NCI-H526 (cell line): ENCODE data around the gene KIDINS220.

Experiments
- DNase-seq, 2 experiments: peaks; one replicate each; lab custom pipeline; 2025; lab: John Stamatoyannopoulos, UW

Gene KIDINS220

GRCh38 chr2:8697190-8697589 is 140.2 kb downstream of the KIDINS220 start:
- DNase-seq: no peak

DNA sequence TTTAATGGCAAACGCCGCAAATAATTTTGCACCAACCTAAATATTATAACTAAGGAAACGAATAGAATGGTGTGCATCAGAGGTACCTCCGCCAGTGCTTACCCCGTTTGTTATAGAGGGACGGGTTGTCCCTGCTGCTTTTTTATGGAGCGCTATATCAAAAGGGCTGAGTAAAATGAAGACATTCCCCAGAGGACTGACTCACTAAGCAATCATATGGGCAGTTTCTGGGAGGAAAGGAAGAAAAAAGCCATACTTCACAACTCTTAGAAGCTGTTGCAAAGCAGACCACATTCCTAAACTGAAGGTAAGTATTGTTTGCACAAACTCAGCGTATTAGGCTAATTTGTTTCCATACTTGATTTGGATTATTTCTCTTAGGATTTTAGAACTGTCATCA is 142.7 kb downstream of the KIDINS220 start:
- no peak for DNase-seq

DNA sequence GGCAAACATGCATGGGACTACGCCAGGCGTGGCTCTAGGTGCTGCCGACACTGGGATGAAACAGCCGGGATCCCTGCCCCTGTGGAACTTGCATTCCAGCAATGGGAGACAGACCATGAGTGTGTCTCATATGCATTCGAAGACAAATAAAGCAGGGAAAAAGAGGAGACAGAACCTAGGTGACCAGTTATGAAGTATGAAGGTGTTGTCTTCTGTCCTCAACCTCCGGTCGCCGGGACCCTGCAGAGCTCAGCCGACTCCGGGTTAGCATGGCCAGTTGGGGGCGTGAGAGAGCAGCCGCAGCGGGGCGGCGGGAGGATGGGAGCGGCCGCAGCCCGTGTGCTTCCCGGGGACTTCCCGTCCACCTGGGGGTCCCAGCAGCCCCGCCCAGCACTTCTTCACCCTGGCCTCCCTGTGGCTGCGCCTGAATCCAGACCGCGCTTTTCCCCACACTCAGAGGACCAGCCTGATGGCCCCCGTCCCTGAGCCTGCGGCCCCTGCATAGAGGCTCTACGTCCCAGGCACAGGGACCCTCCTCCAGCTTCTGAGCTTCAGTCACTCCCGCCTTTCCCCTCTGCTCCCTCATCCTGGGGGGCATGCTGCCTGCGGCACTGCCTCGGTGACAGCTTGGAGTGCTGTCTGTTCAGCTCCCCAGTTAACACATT is 144.1 kb downstream of the KIDINS220 start:
- DNase-seq: peak; percentile 54 to 79

DNA sequence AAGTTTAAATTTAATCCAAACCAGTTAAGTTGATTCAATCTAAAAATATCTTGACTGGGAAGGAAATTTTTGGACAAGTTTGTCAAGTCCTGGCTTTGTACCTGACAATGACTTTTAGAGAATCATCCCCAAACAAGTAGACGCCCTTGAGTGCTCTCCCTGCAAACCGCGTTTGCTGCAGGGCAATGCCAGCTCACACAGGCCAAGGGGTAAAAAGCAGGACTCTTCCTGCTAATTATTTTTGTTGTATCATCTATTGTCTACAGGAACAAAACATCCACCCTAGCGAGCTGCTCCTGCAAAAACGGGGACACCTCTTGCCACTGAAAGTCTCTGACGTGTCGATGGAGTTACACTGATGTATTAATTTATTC is 144.6 kb downstream of the KIDINS220 start:
- DNase-seq: no peak

- DNase-seq: no peak
Measured at GRCh38 chr2:8691859-8692437, 145.5 kb downstream of the KIDINS220 start.

DNA sequence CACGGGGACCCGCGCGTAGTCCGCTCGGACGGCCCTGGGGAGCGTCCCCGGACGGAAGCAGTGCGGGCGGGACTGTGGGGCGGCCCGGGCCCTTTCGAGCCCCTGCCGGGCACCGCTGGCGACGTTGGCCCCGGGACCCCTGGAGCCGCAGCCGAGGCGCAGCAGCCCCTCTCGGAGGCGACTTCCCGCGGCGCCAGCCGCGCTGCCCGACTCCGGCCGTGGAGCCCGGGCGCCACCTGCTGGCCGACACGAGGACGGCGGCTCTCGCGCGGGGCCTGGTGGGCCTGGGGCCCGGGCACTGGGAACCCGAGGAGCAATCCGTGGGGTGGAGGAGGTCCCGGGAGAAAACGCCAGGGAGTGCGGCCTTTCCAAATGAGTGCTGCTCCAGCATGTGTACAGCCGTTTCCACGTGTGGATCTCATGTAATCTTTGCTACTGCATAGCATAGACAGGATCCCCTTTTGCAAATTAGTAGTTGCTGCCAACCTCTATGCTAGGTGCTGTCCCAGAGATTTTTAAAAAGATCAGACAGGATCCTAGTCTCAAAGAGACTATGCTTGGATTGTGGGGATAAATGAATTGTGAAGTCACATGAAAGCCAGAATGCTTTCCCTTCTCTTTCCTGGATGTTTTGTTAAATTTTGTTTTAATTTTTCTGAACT is 151.6 kb downstream of the KIDINS220 start:
- peak; percentile 30 to 88 for DNase-seq

DNA sequence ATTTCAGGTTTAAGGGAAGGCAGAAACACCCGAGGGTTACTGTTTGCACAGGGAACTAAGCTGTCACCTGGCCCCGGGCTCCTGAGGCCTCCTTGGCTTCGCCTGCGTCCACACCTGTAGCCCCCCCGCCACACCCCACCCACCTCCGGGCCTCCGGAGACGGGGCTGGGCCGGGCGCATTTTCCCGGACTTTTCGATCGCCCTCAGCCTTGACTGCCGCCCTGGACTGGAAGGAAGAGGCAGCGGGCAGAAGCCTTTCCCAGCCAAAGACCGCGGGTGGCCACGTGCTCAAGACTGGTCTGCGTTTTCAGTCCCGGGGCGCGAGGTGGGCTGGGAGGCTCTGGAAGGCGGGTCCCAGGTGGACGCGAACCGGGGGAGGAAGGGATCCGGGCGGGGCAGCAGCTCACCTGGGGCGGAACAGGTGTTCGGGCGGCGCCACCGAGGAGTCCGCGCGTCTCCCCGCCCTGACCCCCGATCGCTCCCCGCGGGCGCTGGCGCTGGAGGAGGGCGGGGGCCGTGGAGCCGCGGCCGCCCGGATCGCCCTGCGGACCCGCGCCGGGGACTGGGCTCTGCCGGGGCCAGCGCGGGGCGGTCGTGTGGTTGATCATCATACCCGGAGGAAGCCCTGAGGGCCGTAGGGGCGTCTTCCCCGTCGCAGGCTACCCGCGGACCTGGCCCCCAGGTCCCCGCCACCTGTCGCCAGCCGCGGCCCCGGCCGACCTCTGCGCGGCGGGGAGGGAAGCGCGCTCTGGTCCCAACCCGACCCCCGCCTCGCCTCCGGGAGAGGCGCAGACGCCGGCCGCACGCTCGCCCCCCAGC is 152.3 kb downstream of the KIDINS220 start:
- peak; percentile 81 to 91 for DNase-seq

DNA sequence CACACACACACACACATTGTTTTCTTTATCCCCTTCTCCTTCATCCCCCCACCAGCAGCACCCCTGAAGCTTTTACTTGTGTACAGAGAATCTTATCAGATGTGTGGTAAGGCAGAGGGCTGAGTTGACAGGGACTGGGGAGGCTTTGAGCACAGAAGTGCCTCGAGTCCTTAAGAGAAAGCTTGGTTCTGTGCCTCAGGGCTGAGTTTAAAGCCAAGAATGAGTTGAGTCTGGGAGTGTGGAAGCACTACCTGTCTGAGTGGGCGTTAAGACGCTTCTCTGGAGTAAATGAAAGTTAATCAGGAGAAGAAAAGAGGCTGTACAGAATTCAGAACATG is 152.9 kb downstream of the KIDINS220 start:
- peak; percentile 70 to 78 for DNase-seq

- DNase-seq: peak; percentile 41 to 64
Measured at GRCh38 chr2:8682719-8683667, 154.4 kb downstream of the KIDINS220 start.

GRCh38 chr2:8681786-8682692 is 155.4 kb downstream of the KIDINS220 start, which contains the start of gene ID2:
ID2 (plus strand) TSS chr2:8682056; CDS start chr2:8682166, 110 bp downstream.
- DNase-seq: peak; percentile 98 to 99

DNA sequence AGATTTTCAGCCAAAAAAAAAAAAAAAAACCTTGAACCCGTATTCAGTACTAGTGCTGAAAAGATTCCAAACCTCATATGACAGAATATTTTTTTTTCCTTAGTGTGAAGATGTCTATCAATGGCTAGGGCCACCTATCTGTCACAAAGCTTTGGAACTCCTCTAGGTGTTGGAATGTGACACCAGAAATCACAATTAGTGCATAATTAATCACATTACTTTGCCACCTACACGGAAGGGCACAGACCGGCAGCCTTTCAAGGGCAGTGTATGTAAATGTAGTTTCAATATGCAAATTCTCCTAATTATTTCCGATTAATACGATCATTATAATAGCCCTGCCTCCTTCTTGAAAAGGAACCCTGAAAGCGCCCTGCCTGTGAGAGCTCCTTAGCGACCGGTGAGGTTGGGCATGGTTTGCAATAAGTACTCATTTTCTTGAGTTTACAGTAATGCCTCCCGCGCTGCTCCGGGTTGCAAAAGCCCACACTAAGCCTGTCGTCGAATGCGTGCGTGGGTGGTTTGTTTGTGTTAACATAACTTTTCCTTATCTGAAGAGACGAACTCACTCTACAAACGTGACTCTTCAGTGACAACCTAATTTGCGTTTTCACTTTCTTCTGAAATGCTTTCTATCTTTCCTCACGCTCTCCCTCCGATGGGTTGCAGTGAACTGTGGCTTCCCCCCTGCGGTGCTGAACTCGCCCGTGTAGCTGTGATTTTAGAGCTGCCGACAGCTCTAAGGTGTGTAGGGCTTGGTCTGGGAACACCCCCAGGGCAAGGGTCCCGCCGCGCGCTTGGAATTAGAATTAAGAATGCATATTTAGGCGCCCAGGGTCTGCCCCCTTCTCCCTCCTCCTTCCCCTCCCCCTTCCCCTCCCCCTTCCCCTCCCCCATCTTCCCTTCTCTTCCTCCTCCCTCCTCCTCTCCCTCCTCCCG is 156.3 kb downstream of the KIDINS220 start:
- peak; percentile 63 to 78 for DNase-seq

- peak; percentile 65 to 77 for DNase-seq
Measured at GRCh38 chr2:8679827-8680731, 157.3 kb downstream of the KIDINS220 start.

DNA sequence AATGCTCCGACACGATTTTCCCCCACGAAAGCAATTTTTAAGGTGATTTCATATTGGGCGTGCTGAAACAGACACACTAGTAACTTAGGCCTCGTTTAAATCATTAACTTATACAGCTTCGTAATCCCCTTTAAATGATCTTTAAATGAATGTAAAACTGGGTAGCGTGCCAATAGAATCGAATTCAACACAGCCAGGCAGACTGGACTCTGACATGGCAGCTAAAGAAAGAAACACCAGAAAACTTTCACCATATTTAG is 157.9 kb downstream of the KIDINS220 start:
- no peak for DNase-seq
